GM23338 (cell line): ENCODE data around the gene TMEM214. TPM values are rescaled to one million over a fixed set of nuclear protein-coding genes. Genes with fewer than 3 reads are reported as not detected.

Experiments used
- ATAC-seq: fragments of 200-7000 bp; cut with Tn5 transposase; 3 replicates; pipeline ENCODE4 v1.9.1; 2020
- DNase-seq: peaks from one replicate; pipeline ENCODE4 v3.0.0-alpha.2; 2015; ENCODE audit warnings: low spot score
- H2AFZ ChIP-seq: fragments of 200-600 bp; sonication (generic); 2 replicates; pipeline ENCODE4 v1.8.0; 2016; ENCODE audit warnings: antibody characterized with exemption, mild to moderate bottlenecking, moderate library complexity
- H3F3A ChIP-seq: fragments of 200-600 bp; sonication (generic); replicated peaks from 2 replicates; pipeline ENCODE4 v1.8.0; 2017; ENCODE audit warnings: antibody characterized with exemption, mixed run types, low read depth
- H3K27ac ChIP-seq: fragments of 200-600 bp; sonication (generic); 2 replicates; pipeline ENCODE4 v1.6.1; 2016; ENCODE audit warnings: low read depth
- H3K27me3 ChIP-seq: fragments of 200-600 bp; sonication (generic); 2 replicates; pipeline ENCODE4 v1.8.0; 2016; ENCODE audit warnings: mild to moderate bottlenecking, mixed run types, moderate library complexity; ENCODE audit not compliant: insufficient read depth
- H3K36me3 ChIP-seq: fragments of 200-600 bp; sonication (generic); 2 replicates; pipeline ENCODE4 v1.8.0; 2016; ENCODE audit warnings: mild to moderate bottlenecking; ENCODE audit not compliant: insufficient read depth
- H3K4me1 ChIP-seq: fragments of 200-600 bp; sonication (generic); 2 replicates; pipeline ENCODE4 v1.8.0; 2016; ENCODE audit warnings: mild to moderate bottlenecking, moderate library complexity; ENCODE audit not compliant: insufficient read depth
- H3K4me2 ChIP-seq: fragments of 200-600 bp; sonication (generic); 2 replicates; pipeline ENCODE4 v1.7.1; 2017; ENCODE audit warnings: mixed run types
- H3K4me3 ChIP-seq: fragments of 200-600 bp; sonication (generic); 2 replicates; pipeline ENCODE4 v1.6.1; 2016; ENCODE audit warnings: mixed run types
- H3K79me2 ChIP-seq: fragments of 200-600 bp; sonication (generic); replicated peaks from 2 replicates; pipeline ENCODE4 v1.8.0; 2017; ENCODE audit warnings: mild to moderate bottlenecking; ENCODE audit not compliant: insufficient read depth
- H3K9me2 ChIP-seq: fragments of 200-600 bp; sonication (generic); 2 replicates; pipeline ENCODE4 v1.8.0; 2017; ENCODE audit not compliant: insufficient read depth
- H4K20me1 ChIP-seq: fragments of 200-600 bp; sonication (generic); replicated peaks from 2 replicates; pipeline ENCODE4 v1.8.0; 2017; ENCODE audit warnings: mild to moderate bottlenecking; ENCODE audit not compliant: insufficient read depth
- H3K27ac Mint-ChIP-seq: 2 replicates; pipeline ENCODE4 v1.8.0; 2020; ENCODE audit warnings: inconsistent platforms, mild to moderate bottlenecking, moderate library complexity, mixed read lengths
- H3K27me3 Mint-ChIP-seq: 3 replicates; pipeline ENCODE4 v1.8.0; 2022; ENCODE audit warnings: low read depth, mild to moderate bottlenecking, moderate library complexity, mixed read lengths, inconsistent platforms; ENCODE audit not compliant: insufficient read depth, poor library complexity
- H3K36me3 Mint-ChIP-seq: 3 replicates; pipeline ENCODE4 v1.8.0; 2021; ENCODE audit warnings: low read depth, mild to moderate bottlenecking, inconsistent platforms, moderate library complexity, mixed read lengths
- H3K4me1 Mint-ChIP-seq: 3 replicates; pipeline ENCODE4 v1.8.0; 2020; ENCODE audit warnings: mild to moderate bottlenecking, inconsistent platforms, mixed read lengths
- H3K4me3 Mint-ChIP-seq: 3 replicates; pipeline ENCODE4 v1.8.0; 2021; ENCODE audit warnings: moderate library complexity, mild to moderate bottlenecking, inconsistent platforms, mixed read lengths
- H3K9me3 Mint-ChIP-seq: 3 replicates; pipeline ENCODE4 v1.8.0; 2020; ENCODE audit warnings: moderate library complexity, mild to moderate bottlenecking, inconsistent platforms, mixed read lengths
- CREB1 ChIP-seq: fragments of 250-450 bp; sonication (Bioruptor Pico); IDR thresholded peaks from 2 replicates; pipeline ENCODE4 v1.5.0; 2020; ENCODE audit warnings: low read depth, mild to moderate bottlenecking, moderate library complexity
- CTCF ChIP-seq, 2 experiments: fragments of 200-600 bp in 1 of 2; sonication (generic) in 1 of 2; conservative IDR thresholded peaks; 2 replicates each; pipeline versions ENCODE4 v1.5.1 to v1.6.1; 2016 to 2017; ENCODE audit warnings: antibody characterized with exemption in 2 of 2, low read depth in 2 of 2, mild to moderate bottlenecking in 2 of 2, moderate library complexity in 1 of 2
- EZH2 ChIP-seq: fragments of 200-600 bp; sonication (generic); IDR thresholded peaks from one replicate; pipeline ENCODE4 v1.8.0; 2017; ENCODE audit warnings: antibody characterized with exemption, mild to moderate bottlenecking, low read depth; ENCODE audit not compliant: unreplicated experiment
- EZH2phosphoT487 ChIP-seq: fragments of 200-600 bp; sonication (generic); IDR thresholded peaks from one replicate; pipeline ENCODE4 v1.8.1; 2018; ENCODE audit warnings: antibody characterized with exemption; ENCODE audit not compliant: unreplicated experiment
- JUNB ChIP-seq: IDR thresholded peaks from one replicate; pipeline ENCODE4 v1.6.1; 2016; ENCODE audit warnings: antibody characterized with exemption; ENCODE audit not compliant: unreplicated experiment
- NANOG ChIP-seq: IDR thresholded peaks from 2 replicates; pipeline ENCODE4 v1.6.1; 2016; ENCODE audit warnings: antibody characterized with exemption, borderline replicate concordance
- POLR2AphosphoS5 ChIP-seq: IDR thresholded peaks from 2 replicates; pipeline ENCODE4 v1.6.1; 2016; ENCODE audit warnings: antibody characterized with exemption, low read depth
- REST ChIP-seq: IDR thresholded peaks from one replicate; pipeline ENCODE4 v1.6.1; 2018; ENCODE audit warnings: antibody characterized with exemption; ENCODE audit not compliant: unreplicated experiment
- STAT1 ChIP-seq: IDR thresholded peaks from one replicate; pipeline ENCODE4 v1.6.1; 2016; ENCODE audit warnings: antibody characterized with exemption; ENCODE audit not compliant: unreplicated experiment
- ZNF114 ChIP-seq: fragments of 250-450 bp; sonication (Bioruptor Pico); IDR thresholded peaks from 2 replicates; pipeline ENCODE4 v1.5.0; 2020; ENCODE audit warnings: mild to moderate bottlenecking, moderate library complexity
- ZNF331 ChIP-seq: fragments of 250-450 bp; sonication (Bioruptor Pico); IDR thresholded peaks from 2 replicates; pipeline ENCODE4 v1.5.0; 2020; ENCODE audit warnings: low read depth, mild to moderate bottlenecking, moderate library complexity
- ZNF462 ChIP-seq: fragments of 250-450 bp; sonication (Bioruptor Pico); IDR thresholded peaks from 2 replicates; pipeline ENCODE4 v1.5.0; 2020; ENCODE audit warnings: mild to moderate bottlenecking, moderate library complexity
- polyA plus RNA-seq: library from polyadenylated mRNA; unstranded; fragments of >200 nt; fragmentation: Nextera tagmentation; extraction: Ambion mirVana; gene quantifications from 2 replicates; pipeline ENCODE4 v1.2.1, GENCODE V29; 2016
- total RNA-seq: library from RNA; depleted of rRNA; stranded (reverse); fragments of >200 nt; shearing (Covaris generic); gene quantifications from 2 replicates; pipeline ENCODE4 v1.2.3, GENCODE V29; 2014

TMEM214 gene
- total and polyA plus RNA-seq, 2 experiments from 2014 or later, result 18.4 to 36.5 TPM

- peak; percentile 65 for DNase-seq
- peaks cover 29% of the 10 kb centered on the region for H3K27me3 Mint-ChIP-seq
These were observed 52.9 kb downstream of the TMEM214 start for GRCh38 chr2:27085673-27086089.

More at GRCh38 chr2:27085673-27086089, 52.9 kb downstream of the TMEM214 start:
- Histone ChIP-seq H3F3A (peaks cover 8% of the 10 kb centered on the region; the same call in 1 of the 2 replicates), H3K27ac (no peak overlapping the region), H3K4me3 (peak overlapping the region; percentile 87), H3K36me3 (no peaks in the 10 kb centered on the region), H3K4me2 (peak overlapping the region; percentile 91), H4K20me1 (no peaks in the 10 kb centered on the region), H3K79me2 (no peaks in the 10 kb centered on the region), H3K9me2 (no peaks in the 10 kb centered on the region), H3K4me1 (peaks cover 15% of the 10 kb centered on the region), H3K27me3 (peaks cover 16% of the 10 kb centered on the region), H2AFZ (peak overlapping the region; percentile 99)
- ATAC-seq, result peak; percentile 19
- Mint-ChIP-seq H3K4me3 (peak overlapping the region; percentile 55), H3K9me3 (no peaks in the 10 kb centered on the region; the same call in 2 of the 3 replicates), H3K4me1 (peaks cover 34% of the 10 kb centered on the region), H3K27ac (no peak overlapping the region), H3K36me3 (no peaks in the 10 kb centered on the region)
- TF ChIP-seq ZNF331 (CRISPR knock-in tag), result no peak
- no peak for TF ChIP-seq NANOG
- TF ChIP-seq EZH2, result no peak
- peak; percentile 42 to 86 for TF ChIP-seq CTCF (conservative IDR thresholded peaks at IDR 0.05; ENCODE audit: low read depth in 2 of 2)
- no peak for TF ChIP-seq REST
- peak; percentile 39 for TF ChIP-seq POLR2AphosphoS5
- no peak for TF ChIP-seq CREB1 (CRISPR knock-in tag)
- TF ChIP-seq ZNF462, result no peak
- no peak for TF ChIP-seq JUNB
- TF ChIP-seq STAT1, result no peak
- TF ChIP-seq ZNF114 (CRISPR knock-in tag), result no peak
- no peak for TF ChIP-seq EZH2phosphoT487
